NOMO-1 treated with DMSO at 0.1 percent for 48 hours (cell line): ENCODE results near the gene PCED1B.
"Not testable (repeated sequence)": the region's sequence is repeated elsewhere in the genome, so short reads cannot be mapped to it uniquely, and the experiment has no call there.

Source experiments
- DNase-seq: peaks from one replicate; lab custom pipeline; 2025; ENCODE audit not compliant: unreplicated experiment; lab: John Stamatoyannopoulos, UW

Gene PCED1B

GRCh38 chr12:47205532-47206449 is 126.4 kb downstream of the PCED1B start:
- DNase-seq = no peak

DNA sequence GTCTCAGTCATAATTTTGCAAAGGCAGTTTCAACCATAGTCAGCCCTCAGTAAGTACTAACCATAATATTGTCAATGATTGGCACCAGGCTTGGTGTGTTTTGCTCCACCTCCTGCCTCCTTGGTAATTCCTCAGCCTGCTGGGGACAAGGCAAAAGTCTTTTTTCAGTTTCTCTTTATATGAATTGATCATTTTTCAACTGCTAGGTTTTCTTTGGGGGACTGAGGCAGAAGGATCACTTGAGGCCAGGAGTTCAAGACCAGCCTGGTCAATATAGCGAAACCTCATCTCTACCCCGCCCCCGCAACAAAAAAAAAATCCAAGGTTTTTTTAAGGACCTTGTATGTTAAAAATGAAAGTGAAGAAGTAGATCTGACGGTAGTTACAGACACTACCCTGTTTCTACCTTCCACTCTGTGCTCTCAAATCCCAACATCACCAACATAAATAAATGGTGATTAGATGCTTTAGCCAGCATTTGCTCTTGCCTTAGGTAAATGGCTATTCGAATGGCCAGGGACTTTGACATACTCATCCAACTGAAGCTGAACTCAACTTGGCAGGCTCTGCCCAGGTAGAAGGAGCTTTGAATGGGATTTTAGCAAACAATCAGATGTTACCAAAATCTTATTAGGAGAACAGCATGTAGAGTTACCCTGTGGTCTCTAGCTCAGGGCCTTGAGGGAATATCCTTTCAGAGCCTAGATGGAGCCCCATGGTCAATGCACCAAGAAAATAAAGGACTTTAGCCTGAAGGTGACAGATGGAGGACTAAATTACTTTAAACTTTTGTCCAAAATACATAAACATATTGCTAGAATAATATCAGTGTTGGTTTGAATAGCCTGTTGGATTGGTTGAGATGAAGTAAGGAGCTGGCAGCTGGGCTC is 127.3 kb downstream of the PCED1B start:
- DNase-seq = no peak

DNA sequence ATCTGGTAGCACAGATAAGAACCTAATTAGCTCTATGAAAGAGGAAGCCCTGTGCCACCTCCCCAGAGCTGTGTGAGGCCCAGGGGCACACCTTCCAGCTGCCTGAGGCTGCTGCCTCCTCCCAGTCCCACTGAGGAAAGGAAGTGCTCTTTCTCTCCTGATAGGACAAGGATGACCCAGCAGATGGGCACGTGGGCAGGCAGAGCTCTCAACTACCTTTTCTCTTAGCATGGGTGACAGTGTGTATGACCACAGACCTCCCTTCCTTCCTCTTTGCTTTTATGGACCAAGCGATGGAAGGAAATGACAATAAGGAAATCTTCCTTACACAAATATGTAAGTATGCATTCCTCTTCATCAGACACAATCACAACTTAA is 127.9 kb downstream of the PCED1B start:
- DNase-seq = peak; percentile 97

GRCh38 chr12:47207829-47208248 is 128.4 kb downstream of the PCED1B start:
- peak; percentile 65 for DNase-seq

DNA sequence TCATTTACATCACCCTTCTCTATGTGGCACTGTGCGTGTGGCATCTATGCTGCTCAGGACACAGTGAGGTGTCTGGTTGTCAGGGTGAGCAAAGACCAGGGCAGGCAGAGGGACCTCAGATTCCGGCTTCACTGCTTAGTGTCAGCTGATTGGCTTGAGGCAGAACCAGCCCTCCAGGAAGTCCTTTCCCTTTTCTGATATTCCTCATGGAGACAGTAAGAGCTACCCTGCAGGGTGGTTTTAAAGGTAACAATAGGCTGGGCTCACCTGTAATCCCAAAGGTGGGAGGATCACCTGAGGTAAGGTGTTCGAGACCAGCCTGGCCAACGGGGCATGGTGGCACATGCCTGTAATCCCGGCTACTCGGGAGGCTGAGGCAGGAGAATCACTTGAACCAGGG is 129.6 kb downstream of the PCED1B start:
- no peak for DNase-seq

- no peak for DNase-seq
These were observed 131.4 kb downstream of the PCED1B start for GRCh38 chr12:47210776-47211175.

DNA sequence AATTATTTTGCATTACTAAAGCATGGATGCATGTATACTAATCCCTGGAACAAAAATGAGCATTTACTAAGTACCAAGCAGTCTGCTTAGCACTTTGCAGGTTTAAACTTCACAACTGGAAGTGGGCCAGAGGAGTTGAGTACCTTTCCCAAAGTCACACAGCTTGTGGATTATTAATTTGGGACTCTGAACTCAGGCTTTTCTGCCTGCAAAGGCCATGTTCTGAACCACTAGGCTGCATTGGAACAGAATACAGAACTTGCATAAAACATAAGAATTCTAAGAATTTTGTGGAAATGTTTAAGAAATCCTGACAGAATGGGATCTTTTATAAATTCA is 133.2 kb downstream of the PCED1B start:
- no peak for DNase-seq

GRCh38 chr12:47213396-47213795 is 134.0 kb downstream of the PCED1B start:
- DNase-seq = no peak

GRCh38 chr12:47214001-47214619 is 134.7 kb downstream of the PCED1B start:
- DNase-seq = no peak

- DNase-seq = no peak
These were observed 135.3 kb downstream of the PCED1B start for GRCh38 chr12:47214771-47215170.

DNA sequence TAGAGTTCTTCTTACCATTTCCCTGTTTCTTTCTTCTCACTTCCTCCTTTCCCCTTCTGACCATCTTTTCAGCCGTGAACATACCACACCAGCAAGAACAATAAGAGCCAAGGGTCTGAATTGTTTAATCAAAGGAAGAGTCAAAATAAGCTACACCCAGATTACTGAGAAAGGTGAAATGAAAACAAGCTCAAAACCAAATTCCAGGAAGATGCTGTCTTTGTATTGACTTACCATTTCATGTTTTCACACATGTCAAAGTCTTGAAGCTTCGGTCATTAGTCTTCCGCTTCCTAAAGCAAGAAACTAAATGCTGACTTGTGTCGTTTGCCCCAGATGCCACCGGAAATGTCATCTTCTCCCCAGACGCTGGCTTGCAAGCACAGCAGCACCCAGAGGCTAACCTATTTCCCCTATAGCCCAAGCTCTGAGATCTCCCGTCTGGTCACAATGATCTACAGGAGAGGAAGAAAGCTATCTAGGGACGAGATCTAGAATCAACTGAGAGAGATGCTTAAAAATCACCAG is 136.8 kb downstream of the PCED1B start:
- DNase-seq = peak; percentile 84

GRCh38 chr12:47217595-47217869 is 138.1 kb downstream of the PCED1B start:
- DNase-seq = not testable (repeated sequence)

DNA sequence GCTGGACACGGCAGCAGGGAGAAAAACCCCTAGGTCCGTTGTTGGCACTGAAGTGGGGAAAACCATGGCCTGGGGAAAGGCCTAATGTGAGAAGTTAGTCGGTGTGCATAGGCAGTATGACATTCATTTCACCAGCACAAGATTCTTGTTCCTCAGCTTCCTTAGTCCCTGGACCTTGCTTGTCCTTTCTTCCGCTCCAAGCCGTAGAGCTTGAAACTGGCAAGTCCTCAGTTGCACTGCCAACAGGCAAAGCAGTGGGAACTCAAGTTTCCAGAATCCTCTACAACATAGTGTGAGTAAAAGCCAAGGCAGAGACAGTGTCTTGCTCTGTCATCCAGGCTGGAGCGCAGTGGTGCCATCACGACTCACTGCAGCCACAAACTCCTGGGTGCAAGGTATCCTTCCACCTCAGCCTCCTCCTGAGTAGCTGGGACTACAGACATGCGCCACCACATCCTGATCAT is 138.8 kb downstream of the PCED1B start:
- no peak for DNase-seq

DNA sequence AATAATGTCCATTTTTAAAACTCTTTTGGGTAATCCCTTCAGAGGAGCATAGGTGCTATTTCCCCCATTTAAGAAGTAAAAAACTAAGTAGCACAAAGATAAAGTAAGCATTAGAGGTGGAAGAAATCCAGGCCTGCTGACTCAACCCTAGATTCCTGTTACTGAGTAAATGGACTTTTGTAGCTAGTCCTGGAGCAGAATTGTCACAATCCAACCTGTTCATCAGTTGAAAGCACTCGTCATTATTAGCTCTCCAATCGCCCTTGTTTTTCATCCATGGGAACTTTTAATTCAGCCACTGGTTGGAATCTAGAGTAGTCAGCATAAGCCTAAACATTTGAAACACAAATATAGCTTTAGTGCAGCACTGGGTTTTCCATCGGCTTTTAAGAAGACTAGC is 139.8 kb downstream of the PCED1B start:
- DNase-seq = no peak

DNA sequence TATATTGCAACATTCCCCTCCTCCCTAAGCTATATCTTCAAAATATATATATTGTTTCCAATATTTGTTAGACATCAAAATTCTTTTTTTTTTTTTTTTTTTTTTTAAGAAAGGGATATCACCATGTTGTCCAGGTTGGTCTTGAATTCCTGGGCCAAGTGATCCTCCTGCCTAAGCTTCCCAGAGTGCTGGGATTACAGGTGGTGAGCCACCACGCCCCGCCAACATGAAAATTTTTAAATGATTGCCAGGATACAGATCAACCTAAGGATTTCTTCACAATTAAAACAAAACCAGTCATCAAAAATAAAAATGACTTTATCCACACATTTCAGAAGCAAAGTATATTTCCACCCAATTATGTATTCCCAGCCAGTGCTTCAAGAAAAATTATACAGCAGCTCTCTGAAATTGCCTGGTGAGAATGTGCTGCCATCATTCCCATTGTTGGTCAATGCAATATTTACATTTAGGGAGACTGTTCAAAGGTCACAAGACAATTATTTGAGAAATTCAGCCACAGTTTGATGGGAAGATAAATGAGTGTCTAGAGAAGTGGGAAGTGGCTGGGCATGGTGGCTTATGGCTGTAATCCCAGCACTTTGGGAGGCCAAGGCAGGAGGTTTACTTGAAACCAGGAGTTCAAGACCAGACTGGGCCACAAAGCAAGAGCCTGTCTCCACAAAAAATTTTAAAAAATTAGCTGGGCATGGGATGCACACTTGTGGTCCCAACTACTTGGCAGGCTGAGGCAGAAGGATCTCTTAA is 142.0 kb downstream of the PCED1B start:
- DNase-seq = no peak

DNA sequence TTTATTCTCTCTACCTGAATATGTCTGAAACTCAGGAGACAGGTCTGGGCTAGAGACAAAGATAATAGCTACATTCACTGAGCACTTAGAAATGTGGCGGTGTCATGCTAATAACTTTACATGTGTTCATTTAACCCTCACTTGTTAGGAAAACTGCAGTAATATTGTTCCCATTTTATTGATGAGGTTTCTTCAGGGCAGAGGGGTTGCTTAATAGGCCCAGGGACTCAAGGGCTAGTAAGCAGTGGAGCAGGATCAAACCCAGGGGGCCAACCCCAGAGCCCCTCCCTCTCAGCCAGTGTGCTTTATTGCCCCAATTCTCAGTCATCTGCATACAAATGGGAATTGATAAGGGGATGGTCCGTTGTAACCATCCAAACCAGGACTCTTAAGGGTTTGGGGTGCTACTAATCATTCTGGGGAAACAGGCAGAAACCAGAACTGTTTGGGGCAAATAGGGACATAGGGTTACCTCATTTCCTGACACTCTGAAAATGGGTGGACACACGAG is 143.2 kb downstream of the PCED1B start:
- DNase-seq = no peak

DNA sequence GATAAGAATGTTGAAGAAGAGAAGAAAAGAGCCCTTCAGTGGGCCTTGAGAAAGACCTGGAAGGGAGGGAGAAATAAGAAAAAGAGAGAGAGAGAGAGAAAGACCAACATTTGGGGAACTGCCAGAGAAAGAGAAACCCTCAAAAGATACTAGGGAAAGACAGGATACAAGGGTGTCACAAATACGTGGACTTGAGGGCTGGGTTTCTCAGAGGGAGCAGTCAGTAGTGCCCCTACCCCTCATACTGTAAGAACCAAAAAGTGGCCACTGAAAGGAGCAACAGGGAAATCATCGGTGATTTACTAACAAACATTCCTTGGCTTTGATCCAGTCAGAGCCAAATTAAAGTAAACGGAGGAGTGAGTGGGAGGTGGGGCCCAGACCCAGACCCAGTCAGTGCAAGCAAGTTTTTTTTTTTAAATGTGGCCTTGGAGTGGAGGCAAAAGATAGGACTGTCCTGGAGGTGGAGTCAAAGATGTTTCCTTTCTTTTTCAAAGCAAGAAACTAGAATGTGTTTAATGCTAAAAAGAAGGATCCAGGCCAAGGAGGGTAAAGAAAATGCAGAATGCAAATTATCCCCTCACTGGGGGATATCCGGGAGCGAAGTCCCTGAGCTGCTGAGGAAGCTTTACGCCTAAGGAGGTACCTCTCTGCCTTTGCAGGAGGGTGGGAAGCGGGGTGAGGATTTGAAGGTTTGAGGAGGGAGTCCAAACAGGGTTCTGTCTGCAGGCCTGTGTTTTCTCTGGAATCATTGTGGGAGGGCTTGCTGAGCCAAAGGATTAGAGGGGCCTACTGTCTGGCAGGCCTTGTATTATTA is 143.8 kb downstream of the PCED1B start:
- no peak for DNase-seq

DNA sequence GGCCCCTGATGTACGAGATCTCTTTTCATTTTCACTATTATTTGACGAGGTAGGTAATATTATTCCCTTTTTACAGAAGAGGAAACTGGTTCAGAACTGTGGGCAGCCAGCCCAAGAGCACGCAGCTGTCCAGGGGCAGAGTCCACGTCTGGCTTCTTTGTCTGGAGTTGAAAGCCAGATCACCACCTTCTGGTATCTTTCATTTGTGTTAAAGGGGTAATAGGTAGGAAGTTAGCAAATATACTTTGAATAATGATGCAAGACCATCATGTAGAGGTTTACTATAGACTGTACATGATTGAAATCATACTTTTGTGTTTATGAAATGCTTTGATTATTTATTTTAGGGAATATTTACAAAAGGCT is 144.4 kb downstream of the PCED1B start:
- DNase-seq = no peak

DNA sequence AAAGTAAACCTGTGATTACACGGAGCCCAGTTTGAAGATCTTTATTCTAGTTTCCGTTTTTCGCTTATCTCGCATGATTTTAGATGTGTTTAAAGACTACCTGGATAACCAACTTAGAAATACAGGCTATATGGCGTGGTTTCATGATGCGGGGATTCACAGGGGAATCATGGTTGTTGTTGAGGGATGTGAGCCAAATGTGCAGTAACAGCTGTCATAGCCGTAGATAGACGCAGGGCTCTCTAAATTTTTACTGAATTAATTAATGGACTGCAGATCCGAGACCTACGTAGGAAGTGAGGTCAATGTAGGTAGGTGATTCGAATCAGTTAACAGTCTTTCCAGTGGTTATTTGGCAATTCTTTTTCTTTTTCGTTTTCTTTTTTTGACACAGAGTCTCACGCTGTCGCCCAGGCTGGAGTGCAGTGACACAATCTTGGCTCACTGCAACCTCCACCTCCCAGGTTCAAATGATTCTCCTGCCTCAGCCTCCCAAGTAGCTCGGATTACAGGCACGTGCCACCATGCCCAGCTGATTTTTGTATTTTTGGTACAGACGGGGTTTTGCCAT is 145.2 kb downstream of the PCED1B start:
- no peak for DNase-seq
